Brain pericyte (primary cell): Measurements from ENCODE around the gene PIGN.
"Not testable (repeated sequence)": the region's sequence is repeated elsewhere in the genome, so short reads cannot be mapped to it uniquely, and the experiment has no call there.

Experiments
- DNase-seq: peaks from one replicate; pipeline ENCODE4 v3.0.0-alpha.2; 2012; ENCODE audit warnings: low read depth, low spot score

PIGN gene

GRCh38 chr18:62183578-62184195 lies 3.2 kb downstream of the PIGN start:
- DNase-seq, result peak; percentile 10

GRCh38 chr18:62182220-62182619 lies 4.6 kb downstream of the PIGN start:
- DNase-seq, result no peak

GRCh38 chr18:62179213-62179612 lies 7.6 kb downstream of the PIGN start:
- no peak for DNase-seq

DNA sequence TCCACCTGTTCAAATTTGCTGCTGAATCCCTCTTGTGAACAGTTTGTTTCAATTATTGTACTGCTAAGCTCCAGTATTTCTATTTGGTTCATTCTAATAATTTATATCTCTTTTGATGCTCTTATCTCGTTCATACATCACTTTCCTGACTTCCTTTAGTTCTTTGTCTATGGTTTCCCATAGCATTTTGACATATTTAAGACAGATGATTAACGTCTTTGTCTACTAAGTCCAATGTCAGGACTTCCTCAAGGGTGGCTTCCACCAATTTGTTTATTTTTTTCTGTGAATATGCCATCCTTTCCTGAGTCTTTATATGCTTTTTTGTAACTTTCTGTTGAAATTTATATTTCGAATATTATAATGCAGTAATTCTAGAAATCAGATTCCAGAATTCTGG lies 9.6 kb downstream of the PIGN start:
- no peak for DNase-seq

DNA sequence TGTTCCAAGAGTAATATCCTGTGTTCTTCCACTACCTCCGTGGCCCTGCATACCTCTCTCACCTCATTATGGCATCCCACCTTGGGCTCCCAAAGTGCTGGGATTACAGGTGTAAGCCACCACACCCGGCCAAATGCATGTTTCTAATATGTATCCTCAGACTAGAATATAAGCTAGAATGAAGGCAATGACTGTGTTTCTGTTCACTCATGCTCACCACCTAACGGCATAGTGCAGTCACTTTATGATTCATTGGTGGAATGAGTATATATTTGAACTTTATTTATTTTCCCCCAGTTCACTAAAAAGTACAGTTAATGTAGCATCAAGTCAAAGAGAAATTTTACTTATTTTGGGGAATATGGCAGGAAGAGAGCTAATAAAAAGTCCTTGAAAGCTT lies 11.3 kb downstream of the PIGN start:
- DNase-seq, result no peak

DNA sequence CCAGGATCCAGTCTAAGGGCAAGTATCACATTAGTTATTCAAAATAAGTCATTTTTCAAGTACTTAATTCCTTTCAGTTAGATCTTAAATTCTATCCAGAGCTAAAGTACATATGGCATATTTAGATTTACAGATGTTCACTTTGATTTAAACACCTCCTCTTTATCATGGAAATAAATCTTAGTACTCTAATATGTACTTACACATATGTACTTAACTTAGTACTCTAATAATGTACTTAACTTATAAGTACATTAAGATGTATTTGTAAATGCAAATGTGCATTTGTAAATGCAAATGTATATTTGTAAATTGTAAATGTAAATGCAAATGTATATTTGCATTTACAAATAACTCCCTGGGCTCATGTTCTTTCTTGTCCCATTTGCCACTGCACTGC lies 14.6 kb downstream of the PIGN start:
- DNase-seq, result no peak

DNA sequence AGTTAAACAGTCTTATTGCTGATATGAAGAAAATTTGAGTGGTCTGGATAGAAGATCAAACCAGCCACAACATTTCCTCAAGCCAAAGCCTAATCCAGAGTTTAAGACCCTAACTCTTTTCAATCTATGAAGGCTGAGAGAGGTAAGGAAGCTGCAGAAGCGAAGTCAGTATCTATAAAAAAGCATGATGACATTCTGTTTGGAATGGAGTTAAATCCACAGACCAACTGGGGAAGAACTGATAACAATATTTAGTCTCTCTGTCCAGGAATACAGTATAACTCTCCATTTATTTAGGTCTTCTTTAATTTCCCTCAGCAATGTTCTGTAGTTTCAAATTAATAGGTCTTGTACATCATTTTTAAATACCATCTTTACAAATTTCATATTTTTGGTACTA lies 16.0 kb downstream of the PIGN start:
- no peak for DNase-seq

DNA sequence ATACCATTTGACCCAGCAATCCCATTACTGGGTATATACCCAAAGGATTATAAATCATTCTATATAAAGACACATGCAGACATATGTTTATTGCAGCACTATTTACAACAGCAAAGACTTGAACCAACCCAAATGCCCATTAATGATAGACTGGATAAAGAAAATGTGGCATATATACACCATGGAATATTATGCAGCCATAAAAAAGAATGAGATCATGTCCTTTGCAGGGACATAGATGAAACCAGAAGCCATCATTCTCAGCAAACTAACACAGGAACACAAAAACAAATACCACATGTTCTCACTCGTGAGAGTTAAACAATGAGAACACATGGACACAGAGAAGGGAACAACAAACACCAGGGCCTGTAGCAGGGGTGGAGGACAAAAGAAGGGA lies 20.3 kb downstream of the PIGN start:
- not testable (repeated sequence) for DNase-seq

DNA sequence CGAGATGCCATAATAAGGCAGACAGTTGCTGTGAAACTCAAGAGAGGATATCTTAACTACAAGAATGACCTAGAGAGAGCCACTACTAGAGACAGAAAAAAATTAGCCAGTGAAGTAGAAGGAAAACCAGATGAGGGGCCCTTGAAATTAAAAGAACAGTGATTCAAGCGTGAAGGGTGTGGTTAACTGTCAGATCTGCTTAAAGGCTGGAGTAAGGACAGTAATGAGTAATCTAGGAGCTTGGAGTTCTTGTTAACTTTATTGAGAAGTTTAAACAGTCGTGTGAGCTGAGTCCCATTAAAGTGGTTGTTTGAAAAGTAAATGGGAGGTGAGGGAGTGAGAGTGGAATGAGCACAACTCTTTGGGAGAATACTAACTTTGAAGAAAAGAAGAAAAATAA lies 21.3 kb downstream of the PIGN start:
- DNase-seq, result no peak

DNA sequence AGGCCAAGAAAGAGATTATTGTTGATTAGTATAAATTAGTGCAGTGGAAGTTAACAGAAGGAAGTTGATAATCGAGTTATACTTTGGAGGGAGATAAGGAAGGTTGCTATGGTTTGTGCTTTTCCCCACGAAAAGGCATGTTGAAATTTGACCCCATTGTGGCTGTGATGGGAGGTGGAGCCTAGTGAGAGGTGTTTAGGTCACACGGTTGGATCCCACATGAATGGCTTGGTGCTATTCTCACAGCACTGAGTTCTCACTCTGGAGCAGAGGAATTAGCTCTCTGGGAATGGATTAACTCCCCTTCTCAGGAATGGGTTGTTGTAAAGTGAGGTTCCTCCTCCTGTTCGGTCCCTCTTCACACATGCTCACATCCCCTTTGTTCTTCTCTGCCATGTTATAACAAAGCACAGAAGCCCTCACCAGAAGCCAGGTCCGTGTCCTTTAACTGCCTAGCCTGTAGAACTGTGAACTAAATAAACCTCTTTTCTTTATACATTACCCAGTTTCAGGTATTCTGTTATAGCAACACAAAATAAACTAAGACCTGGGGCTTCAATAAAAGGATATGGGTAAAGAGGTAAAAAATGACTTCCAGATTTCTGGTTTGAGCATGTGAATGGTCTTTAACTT lies 21.9 kb downstream of the PIGN start:
- DNase-seq, result no peak

DNA sequence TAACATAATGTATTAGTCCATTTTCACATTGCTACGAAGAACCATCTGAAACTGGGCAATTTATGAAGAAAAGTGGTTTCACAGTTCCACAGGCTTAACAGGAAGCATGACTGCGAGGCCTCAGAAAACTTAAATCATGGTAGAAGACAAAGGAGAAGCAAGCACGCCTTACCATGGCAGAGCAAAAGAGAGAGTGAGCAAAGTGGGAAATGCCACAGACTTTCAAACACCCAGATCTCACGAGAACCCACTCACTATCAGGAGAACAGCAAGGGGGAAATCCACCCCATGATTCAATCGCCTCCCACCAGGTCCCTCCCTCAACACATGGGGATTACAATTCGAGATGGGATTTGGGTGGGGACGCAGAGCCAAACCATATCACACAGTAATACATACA lies 22.5 kb downstream of the PIGN start:
- no peak for DNase-seq

DNA sequence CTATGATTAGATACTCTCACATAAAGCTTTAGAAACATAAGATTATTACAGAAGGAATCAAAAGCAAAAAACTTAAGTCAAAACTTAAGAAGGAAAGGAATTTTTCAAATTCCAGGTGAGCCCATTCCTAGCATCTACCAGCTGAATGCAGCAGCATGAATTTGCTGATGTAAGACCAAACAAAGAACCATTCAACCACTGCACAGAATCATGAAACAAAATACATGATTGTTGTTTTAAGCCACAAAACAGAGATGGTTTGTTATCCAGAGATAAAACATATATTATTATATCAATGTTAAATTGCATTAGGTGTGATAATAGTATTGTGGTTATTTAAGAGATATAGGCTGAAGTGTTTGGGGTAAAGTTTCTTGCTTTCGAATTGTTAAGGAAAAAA lies 29.0 kb downstream of the PIGN start:
- no peak for DNase-seq

DNA sequence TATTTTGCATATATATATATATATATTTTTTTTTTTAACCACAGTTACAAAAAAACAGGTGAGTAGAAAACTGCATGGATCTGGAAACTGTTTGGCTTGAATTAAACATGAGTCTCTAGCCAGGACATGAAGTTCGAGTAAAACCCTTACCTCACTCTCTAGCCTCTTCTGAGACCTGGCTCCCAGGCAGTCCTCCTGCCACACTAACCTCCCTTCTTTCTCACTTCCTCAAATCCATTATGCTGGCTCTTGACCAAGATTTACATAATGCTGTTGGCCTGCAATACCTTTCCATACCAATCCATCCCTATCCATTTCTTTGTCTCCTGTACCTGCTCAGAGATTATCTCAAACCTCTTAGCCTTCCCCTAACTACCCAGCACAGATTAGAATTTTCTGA lies 34.0 kb downstream of the PIGN start:
- no peak for DNase-seq

GRCh38 chr18:62151068-62151771 lies 35.6 kb downstream of the PIGN start:
- no peak for DNase-seq

- no peak for DNase-seq
Measured at GRCh38 chr18:62144338-62144737, 42.5 kb downstream of the PIGN start.

DNA sequence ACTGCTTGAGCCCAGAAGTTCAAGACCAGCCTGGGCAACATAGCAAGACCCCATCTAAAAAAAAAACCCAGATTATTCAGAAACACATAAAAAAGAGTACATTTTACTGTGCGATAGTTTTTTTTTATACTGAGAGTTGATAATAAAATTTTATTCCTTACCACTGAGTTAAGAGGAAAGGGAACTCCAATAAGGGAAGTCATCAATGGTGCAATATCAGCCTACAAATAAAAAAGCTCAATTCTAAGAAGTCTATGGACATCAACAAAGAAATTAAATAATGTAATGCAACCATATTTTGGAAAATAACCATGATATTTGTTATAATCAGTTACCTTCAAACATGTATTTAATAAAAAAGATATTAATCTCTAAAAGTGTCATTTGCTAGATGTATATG lies 46.6 kb downstream of the PIGN start:
- no peak for DNase-seq

DNA sequence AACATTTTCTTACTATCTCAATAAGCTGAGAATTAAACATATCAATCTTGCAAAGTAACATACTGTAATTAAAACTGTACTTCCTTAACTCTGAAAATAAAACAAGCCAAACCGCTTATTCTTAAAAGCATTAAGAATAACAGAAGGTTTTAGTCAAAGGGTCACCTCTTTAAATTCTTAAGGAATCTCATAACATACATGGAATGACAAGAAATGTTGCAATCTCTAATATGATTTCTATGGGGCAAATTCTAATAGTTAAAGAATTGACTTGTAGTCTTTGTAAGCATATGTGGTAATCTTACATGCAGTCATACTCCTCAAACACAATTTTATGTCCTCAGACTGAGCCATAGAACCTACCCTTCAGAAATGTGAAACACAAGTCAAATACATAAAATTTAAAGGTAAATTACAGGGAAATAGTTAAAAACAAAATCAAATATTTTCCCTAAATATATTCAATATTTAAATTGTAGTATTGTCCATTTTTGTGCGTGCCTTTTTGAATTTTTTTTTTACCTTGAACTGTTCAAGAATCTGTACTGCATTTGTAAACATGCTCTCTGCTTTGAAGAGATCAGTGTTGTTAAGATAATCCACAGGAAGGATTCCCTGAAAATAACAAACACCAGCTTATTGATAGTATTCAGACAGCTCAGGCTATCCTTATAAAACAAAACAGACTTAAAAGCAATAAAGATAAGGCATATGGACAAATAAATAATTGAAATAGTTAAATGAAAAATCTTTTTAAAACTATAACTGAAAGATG lies 48.2 kb downstream of the PIGN start:
- no peak for DNase-seq

DNA sequence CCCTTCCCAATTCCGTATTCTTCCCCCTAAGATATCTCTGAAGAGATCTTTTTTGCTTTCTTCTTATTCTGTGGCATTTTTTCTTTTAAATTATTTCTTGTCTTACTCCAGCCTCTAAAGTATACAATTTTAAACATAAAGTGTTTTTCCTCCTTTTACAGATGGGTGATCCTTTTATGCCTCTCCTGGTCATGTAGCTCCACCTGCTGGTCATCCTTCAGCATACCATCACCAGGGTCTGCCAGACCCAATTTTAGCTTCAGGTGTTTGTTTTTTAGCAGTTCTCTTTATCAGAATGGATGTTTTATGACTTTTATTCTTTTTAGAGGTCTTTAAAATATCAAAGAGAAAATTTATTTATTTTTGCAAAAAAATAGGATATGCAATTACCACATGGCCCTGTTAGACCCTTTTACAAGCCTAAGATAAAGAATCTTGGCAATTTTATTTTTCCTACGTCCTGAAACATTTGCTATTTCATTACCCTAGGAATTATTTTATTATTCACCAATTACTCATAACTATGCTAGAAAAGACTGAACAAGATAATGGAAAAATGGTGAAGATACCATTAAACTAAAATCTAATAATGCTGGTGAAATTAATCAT lies 55.5 kb downstream of the PIGN start:
- peak; percentile 7 for DNase-seq

DNA sequence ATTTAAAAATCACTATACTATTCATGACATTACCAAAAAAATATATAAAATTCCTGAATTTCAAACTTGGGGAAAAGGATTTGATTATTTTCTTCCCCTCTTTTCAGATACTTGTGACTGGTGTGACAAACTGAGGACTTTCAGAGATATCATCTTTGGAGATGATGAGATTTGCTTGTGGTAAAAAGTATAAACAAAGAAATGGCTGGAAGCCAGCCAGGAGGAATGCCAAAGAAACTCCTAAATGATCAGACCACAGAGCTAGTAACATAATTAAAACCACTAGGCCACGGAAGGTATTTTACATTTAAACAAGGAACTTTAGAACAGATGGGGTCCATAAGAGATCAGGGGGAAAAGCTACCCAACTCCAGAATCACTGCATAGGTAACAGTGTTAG lies 58.7 kb downstream of the PIGN start:
- DNase-seq, result no peak

GRCh38 chr18:62126737-62127136 lies 60.1 kb downstream of the PIGN start:
- no peak for DNase-seq

GRCh38 chr18:62125702-62126101 lies 61.2 kb downstream of the PIGN start:
- no peak for DNase-seq

GRCh38 chr18:62122330-62122729 lies 64.5 kb downstream of the PIGN start:
- no peak for DNase-seq
